DOHH2 (cell line): ENCODE data around the gene COG2.

Source experiments
- EZH2phosphoT487 ChIP-seq: fragments of 200-600 bp; sonication (generic); IDR thresholded peaks from 2 replicates; pipeline ENCODE4 v1.6.1; 2017; ENCODE audit warnings: borderline replicate concordance, mild to moderate bottlenecking, antibody characterized with exemption, low read length, moderate library complexity, mixed read lengths
- TF ChIP-seq, protein P1 (sequence below): fragments of 200-600 bp; sonication (generic); IDR thresholded peaks from one replicate; pipeline ENCODE4 v1.5.1; 2014; ENCODE audit warnings: antibody characterized with exemption, mild to moderate bottlenecking, low read depth, low read length; ENCODE audit not compliant: poor library complexity, severe bottlenecking

DNA sequence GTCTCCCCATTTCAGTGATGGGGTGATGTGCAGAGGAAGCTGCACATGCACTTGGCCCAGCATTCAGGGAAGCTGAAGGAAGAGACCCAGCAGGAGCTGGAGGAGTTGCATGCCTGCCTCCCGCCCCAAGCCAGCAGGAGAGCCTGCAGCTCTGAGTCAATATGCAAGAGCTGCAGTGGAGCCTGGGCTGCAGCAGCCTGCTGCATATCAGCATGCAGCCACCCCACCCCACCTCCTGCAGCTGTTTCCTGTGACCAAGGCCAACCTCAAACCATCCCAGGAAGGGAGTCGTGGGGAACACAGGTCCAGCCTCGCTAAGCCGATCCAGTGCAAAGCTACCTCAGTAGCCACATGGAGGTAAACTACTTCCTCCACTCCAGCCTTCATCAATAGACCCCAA lies 52.7 kb downstream of the COG2 start:
- TF ChIP-seq, protein P1, sequence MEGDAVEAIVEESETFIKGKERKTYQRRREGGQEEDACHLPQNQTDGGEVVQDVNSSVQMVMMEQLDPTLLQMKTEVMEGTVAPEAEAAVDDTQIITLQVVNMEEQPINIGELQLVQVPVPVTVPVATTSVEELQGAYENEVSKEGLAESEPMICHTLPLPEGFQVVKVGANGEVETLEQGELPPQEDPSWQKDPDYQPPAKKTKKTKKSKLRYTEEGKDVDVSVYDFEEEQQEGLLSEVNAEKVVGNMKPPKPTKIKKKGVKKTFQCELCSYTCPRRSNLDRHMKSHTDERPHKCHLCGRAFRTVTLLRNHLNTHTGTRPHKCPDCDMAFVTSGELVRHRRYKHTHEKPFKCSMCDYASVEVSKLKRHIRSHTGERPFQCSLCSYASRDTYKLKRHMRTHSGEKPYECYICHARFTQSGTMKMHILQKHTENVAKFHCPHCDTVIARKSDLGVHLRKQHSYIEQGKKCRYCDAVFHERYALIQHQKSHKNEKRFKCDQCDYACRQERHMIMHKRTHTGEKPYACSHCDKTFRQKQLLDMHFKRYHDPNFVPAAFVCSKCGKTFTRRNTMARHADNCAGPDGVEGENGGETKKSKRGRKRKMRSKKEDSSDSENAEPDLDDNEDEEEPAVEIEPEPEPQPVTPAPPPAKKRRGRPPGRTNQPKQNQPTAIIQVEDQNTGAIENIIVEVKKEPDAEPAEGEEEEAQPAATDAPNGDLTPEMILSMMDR, result no peak
- TF ChIP-seq EZH2phosphoT487, result no peak
